GOT3 (cell line): ENCODE data around the gene AOPEP.
"Not testable (repeated sequence)": the region's sequence is repeated elsewhere in the genome, so short reads cannot be mapped to it uniquely, and the experiment has no call there.

Source experiments
- DNase-seq: peaks from one replicate; lab custom pipeline; 2025; ENCODE audit warnings: mixed read lengths; lab: John Stamatoyannopoulos, UW

Gene AOPEP

GRCh38 chr9:94934816-94935328 is 208.4 kb downstream of the AOPEP start:
- no peak for DNase-seq

GRCh38 chr9:94935396-94935795 is 208.9 kb downstream of the AOPEP start:
- no peak for DNase-seq

GRCh38 chr9:94936419-94936818 is 209.9 kb downstream of the AOPEP start:
- DNase-seq: no peak

GRCh38 chr9:94937214-94937903 is 210.9 kb downstream of the AOPEP start:
- no peak for DNase-seq

GRCh38 chr9:94938384-94938783 is 211.9 kb downstream of the AOPEP start:
- DNase-seq: no peak

- not testable (repeated sequence) for DNase-seq
Measured at GRCh38 chr9:94940296-94940695, 213.8 kb downstream of the AOPEP start.

- DNase-seq: no peak
Measured at GRCh38 chr9:94941211-94941875, 214.8 kb downstream of the AOPEP start.

GRCh38 chr9:94944626-94945025 is 218.1 kb downstream of the AOPEP start:
- DNase-seq: no peak

GRCh38 chr9:94945197-94946144 is 219.0 kb downstream of the AOPEP start:
- no peak for DNase-seq

- DNase-seq: no peak
Measured at GRCh38 chr9:94946256-94946655, 219.8 kb downstream of the AOPEP start.

GRCh38 chr9:94948567-94949235 is 222.2 kb downstream of the AOPEP start:
- no peak for DNase-seq

GRCh38 chr9:94949370-94949769 is 222.9 kb downstream of the AOPEP start:
- no peak for DNase-seq

GRCh38 chr9:94950040-94950578 is 223.6 kb downstream of the AOPEP start:
- DNase-seq: no peak

- no peak for DNase-seq
Measured at GRCh38 chr9:94950579-94951323, 224.3 kb downstream of the AOPEP start.

GRCh38 chr9:94951324-94952135 is 225.0 kb downstream of the AOPEP start:
- DNase-seq: no peak

- DNase-seq: no peak
Measured at GRCh38 chr9:94952565-94953373, 226.3 kb downstream of the AOPEP start.

- DNase-seq: no peak
Measured at GRCh38 chr9:94956731-94957130, 230.2 kb downstream of the AOPEP start.

GRCh38 chr9:94960964-94961363 is 234.5 kb downstream of the AOPEP start:
- DNase-seq: no peak

GRCh38 chr9:94961870-94962269 is 235.4 kb downstream of the AOPEP start:
- DNase-seq: no peak
